SH-SY5Y (cell line): Measurements from ENCODE around the gene VAV1.

Source experiments
- GATA2 ChIP-seq: IDR thresholded peaks from 2 replicates; pipeline ENCODE4 v1.6.1; 2011; ENCODE audit warnings: mild to moderate bottlenecking, low read depth, low read length
- GATA3 ChIP-seq: IDR thresholded peaks from 2 replicates; pipeline ENCODE4 v1.6.1; 2011; ENCODE audit warnings: low read depth, mild to moderate bottlenecking, low read length, moderate library complexity

Gene VAV1

DNA sequence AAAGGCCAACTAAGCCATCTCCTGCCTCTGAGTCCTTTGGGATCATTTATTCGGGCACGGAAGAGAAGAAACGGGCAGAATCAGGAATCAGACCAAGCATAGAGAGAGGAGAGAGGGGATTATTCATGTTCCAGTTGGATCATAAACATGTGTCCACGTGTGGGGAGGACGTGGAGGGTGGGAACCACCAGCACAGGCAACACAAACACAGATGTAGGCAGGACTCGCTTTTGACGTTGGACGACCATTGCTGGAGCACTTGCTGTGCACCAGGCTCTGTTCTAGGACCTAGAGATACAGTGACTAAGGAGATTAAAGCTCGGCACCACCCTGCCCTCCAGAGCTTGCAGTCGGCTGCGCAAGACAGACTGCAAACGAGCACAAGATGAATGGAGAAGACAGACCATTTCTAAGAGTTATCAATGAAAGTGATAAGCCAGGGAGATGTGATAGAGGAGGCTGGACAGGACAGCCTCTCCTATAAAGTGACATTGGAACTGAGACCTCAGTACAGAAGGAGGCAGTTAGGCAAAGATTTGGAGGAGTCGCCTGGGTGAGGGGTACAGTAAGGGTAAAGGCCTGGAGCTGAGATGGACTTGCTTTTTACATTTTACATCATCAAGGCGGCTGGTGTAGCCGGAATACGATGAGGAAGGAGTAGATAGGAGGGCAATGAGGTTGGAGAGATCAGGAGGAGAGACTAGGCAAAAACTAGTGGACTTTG, 6.0 kb upstream of the VAV1 start:
- TF ChIP-seq GATA3 (no peak), GATA2 (no peak)

DNA sequence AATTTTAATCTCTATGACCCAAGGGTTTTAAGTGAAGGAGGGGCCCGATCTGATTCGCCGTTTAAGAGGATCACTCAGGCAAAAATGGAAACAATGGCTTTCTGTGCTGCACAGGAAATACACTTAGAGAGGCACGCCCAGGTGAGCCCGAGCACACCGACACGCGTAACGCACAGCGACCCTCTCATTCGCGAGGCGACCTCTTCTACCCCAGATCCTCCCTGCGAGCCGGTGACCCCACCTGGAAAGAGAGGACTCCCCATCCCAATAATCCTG, 5.5 kb upstream of the VAV1 start:
- no peak for TF ChIP-seq GATA2
- no peak for TF ChIP-seq GATA3

DNA sequence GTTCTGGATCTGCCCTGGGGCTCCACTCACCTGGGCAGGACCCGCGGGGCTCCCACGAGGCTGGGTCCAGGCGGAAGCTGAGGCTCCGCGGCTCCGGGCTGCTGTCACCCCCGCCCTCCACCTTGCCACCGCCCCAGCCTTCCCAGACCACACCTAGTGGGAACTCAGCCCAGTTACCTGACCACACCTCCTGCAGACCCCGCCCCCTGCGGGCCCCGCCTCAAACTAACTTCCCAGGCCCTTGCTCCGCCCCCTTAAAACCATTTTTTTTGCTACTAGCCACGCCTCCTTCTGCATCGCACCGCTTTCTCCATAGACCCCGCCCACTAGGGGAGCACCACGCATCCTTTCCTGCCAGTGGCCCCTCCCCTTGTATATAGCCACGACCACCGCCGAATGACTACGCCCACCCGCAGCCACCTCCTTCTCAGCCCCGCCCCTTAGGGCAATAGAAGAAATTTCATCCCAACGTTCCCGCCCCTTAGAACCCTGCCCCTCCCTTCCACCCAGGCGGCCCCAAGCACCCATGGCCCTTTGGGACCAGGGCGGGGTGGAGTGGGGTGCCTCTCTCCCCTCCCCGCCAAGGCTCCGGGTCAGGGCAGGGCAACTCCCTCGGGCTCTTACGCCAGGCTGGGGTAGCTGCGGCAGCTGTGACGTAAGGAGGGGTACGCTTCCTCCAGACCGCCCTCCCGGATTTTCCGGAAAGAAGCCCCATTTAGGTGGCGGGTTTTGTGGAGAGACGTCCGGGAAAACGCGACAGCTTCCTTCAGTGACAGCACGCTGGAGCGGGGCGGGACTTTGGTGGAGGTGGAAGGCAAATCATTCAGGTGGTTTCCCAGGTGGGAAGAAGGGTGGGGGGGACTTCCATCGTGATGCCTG, 4.9 kb upstream of the VAV1 start, which contains the start of gene SH2D3A:
Gene SH2D3A, minus strand, starts transcription at position 79 of the 879 bp plus-strand sequence. CDS start 3,687 bp downstream, outside the sequence.
- TF ChIP-seq GATA2 (no peak), GATA3 (no peak)

DNA sequence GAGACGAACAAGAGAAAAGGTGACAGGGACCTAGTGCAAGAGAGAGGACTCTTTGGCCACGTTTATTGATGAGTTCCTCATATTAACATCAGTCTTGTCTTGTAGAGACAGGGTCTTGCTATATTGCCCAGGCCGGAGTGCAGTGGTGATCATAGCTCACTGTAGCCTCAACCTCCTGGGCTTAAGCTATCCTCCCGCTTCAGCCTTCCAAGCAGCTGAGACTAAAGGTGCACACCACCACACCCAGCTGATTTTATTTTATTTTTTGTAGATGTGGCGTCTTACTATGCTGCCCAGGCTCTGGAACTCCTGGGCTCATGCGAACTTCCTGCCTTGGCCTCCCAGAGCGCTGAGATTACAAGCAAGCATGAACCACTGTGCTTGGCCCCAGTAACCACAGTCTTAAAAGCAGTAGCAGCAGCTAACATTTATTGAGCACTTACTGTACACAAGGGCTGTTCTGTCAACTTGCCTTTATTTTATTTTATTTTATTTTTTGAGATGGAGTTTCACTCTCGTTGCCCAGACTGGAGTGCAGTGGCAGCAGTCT, 4.2 kb upstream of the VAV1 start:
- TF ChIP-seq GATA3 (no peak), GATA2 (no peak)

DNA sequence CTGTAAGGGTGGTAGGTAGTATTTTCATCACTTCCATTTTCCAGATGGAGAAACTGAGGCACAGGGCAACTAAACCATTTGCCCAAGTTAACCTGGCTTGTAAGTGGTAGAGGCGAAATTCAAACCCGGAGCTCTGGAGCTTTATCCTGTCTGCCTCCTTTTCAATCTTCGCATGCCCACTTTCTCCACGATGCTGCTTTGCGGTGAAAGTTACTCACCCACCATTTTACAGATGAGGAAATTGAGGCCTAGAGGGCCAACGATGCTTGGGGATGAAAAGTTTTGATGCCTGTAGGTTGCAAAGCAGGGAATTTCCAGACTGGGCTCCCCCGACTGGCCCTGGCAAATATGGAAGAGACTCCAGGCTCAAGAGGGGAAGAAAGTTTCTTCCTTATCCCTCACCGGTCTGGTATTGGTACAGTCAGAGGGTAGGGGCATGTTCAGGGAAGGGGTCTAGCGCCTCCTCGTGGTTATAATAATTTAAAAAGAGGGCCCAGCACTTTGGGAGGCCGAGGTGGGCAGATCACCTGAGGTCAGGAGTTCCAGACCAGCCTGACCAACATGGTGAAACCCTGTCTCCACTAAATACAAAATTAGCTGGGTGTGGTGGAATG, 3.4 kb upstream of the VAV1 start:
- TF ChIP-seq GATA3 = no peak

DNA sequence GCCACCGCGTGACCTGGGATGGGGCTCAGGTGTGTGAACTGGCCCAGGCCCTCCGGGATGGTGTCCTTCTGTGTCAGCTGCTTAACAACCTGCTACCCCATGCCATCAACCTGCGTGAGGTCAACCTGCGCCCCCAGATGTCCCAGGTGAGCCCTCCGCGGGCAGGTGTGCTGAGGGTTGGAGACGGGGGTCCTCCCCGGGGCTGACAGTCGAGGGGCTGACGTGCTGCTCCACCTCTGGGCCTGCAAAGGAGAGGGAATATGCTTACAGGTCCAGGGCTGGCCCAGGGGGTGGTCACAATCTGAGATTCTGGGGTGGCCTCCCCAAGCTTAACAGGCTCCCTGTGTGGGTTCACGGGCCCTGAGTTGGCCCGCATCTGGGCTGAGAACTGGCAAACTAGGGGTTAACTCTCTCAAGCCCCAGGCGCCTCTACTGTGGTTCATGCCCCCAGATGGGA, 386 bp downstream of the VAV1 start:
- TF ChIP-seq GATA2 (no peak), GATA3 (no peak)

DNA sequence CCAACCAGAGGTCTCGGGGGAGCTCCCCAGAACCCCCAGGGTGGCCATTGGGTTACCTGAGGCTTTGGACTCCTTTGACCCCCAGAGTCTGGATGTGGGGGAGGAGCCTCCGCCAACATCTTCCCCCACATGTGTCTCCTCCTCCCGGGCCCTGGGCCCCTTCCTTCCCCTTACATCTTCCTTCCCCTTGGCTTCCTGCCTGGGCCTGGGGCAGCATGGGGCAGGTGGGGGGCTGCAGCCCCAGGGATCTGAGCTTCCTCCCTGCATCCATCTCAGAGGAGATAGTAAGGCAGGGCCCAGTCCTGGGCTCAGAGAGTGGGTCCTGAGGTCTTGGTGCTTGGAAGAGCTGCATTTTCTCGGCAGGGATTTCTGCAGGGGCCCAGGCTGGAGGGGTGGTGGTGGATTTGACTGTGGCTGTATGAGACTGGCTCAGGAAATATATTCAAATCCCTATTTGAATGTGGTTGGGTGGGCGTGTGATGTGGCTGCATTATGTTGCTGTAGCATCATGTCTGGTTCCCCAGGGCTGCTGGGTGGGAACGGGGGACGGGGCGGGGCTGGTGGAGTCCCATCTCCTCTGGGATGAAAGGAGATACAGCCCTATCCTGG, 919 bp downstream of the VAV1 start:
- no peak for TF ChIP-seq GATA2
- no peak for TF ChIP-seq GATA3

DNA sequence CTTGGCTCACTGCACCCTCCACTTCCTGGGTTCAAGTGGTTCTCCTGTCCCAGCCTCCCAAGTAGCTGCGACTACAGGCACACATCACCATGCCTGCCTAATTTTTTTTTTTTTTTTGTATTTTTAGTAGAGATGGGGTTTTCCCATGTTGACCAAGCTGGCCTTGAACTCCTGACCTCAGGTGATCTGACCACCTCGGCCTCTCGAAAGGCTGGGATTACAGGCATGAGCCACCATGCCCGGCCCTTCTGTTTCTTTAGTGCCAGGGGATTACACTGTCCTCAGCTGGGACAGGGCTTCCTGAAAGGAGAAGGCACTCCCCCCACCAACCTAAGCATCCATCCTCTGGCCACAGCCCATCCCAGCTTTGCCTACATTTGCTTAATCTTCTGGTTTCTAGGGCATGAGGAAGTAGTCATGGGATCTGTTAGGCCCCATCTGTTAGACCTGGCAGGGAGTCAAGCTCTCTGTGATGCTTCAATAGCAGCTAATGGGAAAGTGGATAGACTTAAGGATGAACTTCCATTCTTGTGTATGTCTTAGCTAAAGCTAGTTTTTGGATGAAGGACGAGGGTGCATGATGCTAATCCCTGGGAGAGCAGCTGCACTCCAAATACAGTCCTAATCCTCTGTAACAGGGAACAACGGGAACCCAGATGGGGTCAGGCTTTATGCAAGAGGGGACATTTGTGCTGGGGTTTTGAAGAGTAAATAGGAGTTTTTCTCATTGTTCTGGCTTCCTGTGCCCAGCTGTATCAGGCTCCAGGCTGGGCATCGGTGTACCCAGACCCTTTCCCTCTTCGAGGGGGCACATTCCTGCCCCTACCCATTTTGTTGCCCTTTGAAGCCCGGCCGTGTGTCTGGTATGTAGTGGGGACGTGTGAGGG, 2.6 kb downstream of the VAV1 start:
- TF ChIP-seq GATA3 = no peak
- no peak for TF ChIP-seq GATA2

DNA sequence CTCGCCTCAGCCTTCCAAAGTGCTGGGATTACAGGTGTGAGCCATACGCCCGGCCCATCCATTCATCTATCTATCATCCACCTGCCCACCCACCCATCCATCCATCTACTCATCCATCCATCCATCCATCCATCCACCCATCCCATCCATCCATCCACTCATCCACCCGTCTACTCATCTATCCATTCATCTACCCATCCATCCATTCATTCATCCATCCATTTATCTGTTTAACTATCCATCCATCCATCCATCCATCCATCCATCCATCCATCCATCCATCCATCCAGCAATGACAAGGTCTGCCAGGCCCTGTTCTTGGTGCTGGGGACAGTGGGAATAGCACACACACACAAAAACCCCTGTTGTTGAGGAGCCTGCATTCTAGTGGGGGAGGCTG, 4.5 kb downstream of the VAV1 start:
- TF ChIP-seq GATA2 (no peak), GATA3 (no peak)

DNA sequence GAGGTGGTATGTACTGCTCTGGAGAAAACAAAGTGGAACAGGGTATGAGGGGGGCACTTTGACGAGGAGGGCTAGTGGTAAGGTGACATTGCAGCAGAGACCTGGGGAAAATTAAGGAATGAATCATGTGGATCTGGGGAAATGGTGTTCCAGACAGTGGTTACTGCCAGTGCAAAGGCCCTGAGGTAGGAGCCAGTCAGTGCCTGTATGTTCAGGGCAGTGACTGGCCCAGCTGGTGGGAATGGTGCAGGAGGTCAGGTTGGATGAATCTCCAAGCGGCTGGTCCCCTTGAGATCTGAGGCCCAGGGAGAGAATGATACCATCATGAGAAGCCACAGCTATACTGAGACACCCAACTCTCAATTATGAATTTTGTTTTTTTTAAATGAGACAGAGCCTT, 4.9 kb downstream of the VAV1 start:
- no peak for TF ChIP-seq GATA2
- no peak for TF ChIP-seq GATA3

DNA sequence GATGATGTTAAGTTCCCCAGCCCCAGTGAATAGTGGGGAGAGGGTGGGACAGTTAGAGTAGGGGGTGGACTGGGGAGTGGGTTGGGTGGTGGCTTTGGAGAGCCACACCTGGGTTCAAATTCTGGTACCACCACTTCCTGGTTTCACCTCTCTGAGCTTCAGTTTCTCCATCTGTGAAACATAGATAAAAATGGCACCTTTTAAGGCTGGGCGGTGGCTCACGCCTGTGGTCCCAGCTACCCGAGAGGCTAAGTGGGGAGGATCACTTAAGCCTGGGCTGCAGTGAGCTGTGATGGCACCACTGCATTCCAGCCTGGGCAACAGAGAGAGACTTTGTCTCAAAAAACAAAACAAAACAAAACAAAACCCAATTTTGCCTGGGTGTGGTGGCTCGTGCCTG, 5.9 kb downstream of the VAV1 start:
- no peak for TF ChIP-seq GATA2
- no peak for TF ChIP-seq GATA3

DNA sequence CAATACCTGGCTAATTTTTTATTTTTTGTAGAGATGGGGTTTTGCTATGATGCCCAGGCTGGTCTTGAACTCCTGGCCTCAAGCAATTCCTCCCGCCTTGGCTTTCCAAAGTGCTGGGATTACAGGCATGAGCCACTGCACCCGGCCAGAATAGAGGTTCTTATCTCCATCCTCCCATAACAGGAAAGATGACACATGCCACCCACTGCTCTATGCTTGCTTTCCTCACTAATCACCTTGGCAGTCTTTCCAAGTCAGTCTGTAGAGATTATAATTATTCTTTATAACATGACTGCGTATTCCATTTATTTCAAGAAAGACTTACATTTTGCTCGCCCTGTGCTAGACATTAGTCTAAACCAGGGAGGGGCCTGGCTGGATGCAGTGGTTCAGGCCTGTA, 6.7 kb downstream of the VAV1 start:
- TF ChIP-seq GATA3 (no peak), GATA2 (no peak)

DNA sequence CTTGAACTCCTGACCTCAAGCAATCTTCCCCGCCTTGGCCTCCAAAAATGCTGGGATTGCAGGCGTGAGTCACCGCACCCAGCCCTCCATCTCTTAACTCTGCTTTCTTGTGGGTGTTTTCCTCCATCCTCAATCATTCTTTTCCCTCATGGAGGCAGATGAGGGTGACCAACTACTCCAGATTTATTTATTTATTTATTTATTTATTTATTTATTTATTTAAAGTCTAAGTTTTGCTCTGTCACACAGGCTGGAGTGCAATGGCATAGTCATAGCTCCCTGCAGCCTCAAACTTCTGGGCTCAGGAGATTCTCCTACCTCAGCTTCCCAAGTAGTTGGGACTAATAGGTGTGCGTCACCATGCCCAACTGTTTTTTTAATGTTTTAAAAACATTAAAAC, 14.9 kb downstream of the VAV1 start:
- no peak for TF ChIP-seq GATA3
- no peak for TF ChIP-seq GATA2
